Measurements from ENCODE around the gene C15orf40.

Gene C15orf40

GRCh38 chr15:83011271-83012075, at the start of gene C15orf40:
TSS of gene C15orf40 (minus strand) at chr15:83011639. CDS start at chr15:83011607, 32 bp downstream.
- TF ChIP-seq CTCF (conservative IDR thresholded peaks at IDR 0.05; ENCODE audit: low read depth, low read length): no peak
- H3K4me3 ChIP-seq (IDR thresholded peaks at IDR 0.05; ENCODE audit: insufficient read depth, low read depth, low read length): peak within 1 kb of the TSS; percentile 23
- peak within 1 kb of the TSS; percentile 54 for H3K27ac ChIP-seq
- no peaks in the 10 kb centered on the region for H4K20me1 ChIP-seq (ENCODE audit: insufficient read depth)
- H3K27me3 ChIP-seq (ENCODE audit: insufficient read depth, low read depth): no peaks in the 10 kb centered on the region
- H3K36me3 ChIP-seq (ENCODE audit: insufficient read depth): 0 out of 2 replicates have a peak, but pooled peaks cover 4% of the 10 kb centered on the region
- peaks cover 33% of the 10 kb centered on the region for H3K4me1 ChIP-seq (ENCODE audit: low read depth, poor library complexity, severe bottlenecking)
- peak within 1 kb of the TSS; percentile 74 for H3K4me2 ChIP-seq
- peaks cover 14% of the 10 kb centered on the region for H3K79me2 ChIP-seq (ENCODE audit: insufficient read depth, low read depth)
- H2AFZ ChIP-seq (ENCODE audit: low read depth): peak within 1 kb of the TSS; percentile 76
- peak within 1 kb of the TSS; percentile 43; the same call in 1 of the 2 replicates for H3K9ac ChIP-seq

- no peak overlapping the region for H3K4me3 ChIP-seq (IDR thresholded peaks at IDR 0.05; ENCODE audit: insufficient read depth, low read depth, low read length)
- no peak overlapping the region for H3K4me2 ChIP-seq
- peaks cover 24% of the 10 kb centered on the region; the same call in 1 of the 2 replicates for H4K20me1 ChIP-seq (ENCODE audit: insufficient read depth)
- H3K36me3 ChIP-seq (ENCODE audit: insufficient read depth): no peaks in the 10 kb centered on the region; the same call in 1 of the 2 replicates
- no peak overlapping the region for H3K9ac ChIP-seq
- H3K79me2 ChIP-seq (ENCODE audit: insufficient read depth, low read depth): peaks cover 66% of the 10 kb centered on the region
- H3K27me3 ChIP-seq (ENCODE audit: insufficient read depth, low read depth): no peaks in the 10 kb centered on the region
- H2AFZ ChIP-seq (ENCODE audit: low read depth): no peak overlapping the region
- no peak overlapping the region for H3K27ac ChIP-seq
- peaks cover 12% of the 10 kb centered on the region for H3K4me1 ChIP-seq (ENCODE audit: low read depth, poor library complexity, severe bottlenecking)
- TF ChIP-seq CTCF (conservative IDR thresholded peaks at IDR 0.05; ENCODE audit: low read depth, low read length): no peak
These were observed 46.4 kb upstream of the C15orf40 start for GRCh38 chr15:83057696-83058376.

- H3K27ac ChIP-seq: no peak overlapping the region
- peaks cover 4% of the 10 kb centered on the region for H3K4me1 ChIP-seq (ENCODE audit: low read depth, poor library complexity, severe bottlenecking)
- H3K79me2 ChIP-seq (ENCODE audit: insufficient read depth, low read depth): peaks cover 58% of the 10 kb centered on the region
- H3K4me2 ChIP-seq: no peak overlapping the region
- H3K36me3 ChIP-seq (ENCODE audit: insufficient read depth): no peaks in the 10 kb centered on the region; the same call in 1 of the 2 replicates
- no peaks in the 10 kb centered on the region for H3K27me3 ChIP-seq (ENCODE audit: insufficient read depth, low read depth)
- peaks cover 21% of the 10 kb centered on the region; the same call in 1 of the 2 replicates for H4K20me1 ChIP-seq (ENCODE audit: insufficient read depth)
- TF ChIP-seq CTCF (conservative IDR thresholded peaks at IDR 0.05; ENCODE audit: low read depth, low read length): no peak
- no peak overlapping the region for H2AFZ ChIP-seq (ENCODE audit: low read depth)
- no peak overlapping the region for H3K4me3 ChIP-seq (IDR thresholded peaks at IDR 0.05; ENCODE audit: insufficient read depth, low read depth, low read length)
- no peak overlapping the region for H3K9ac ChIP-seq
These were observed 45.6 kb upstream of the C15orf40 start for GRCh38 chr15:83057002-83057401.

GRCh38 chr15:83053151-83053550, 41.7 kb upstream of the C15orf40 start:
- Histone ChIP-seq H3K27me3 (ENCODE audit: insufficient read depth, low read depth) (no peaks in the 10 kb centered on the region), H3K79me2 (ENCODE audit: insufficient read depth, low read depth) (peaks cover 20% of the 10 kb centered on the region; the same call in 1 of the 2 replicates), H3K4me1 (ENCODE audit: low read depth, poor library complexity, severe bottlenecking) (no peaks in the 10 kb centered on the region), H3K4me3 (IDR thresholded peaks at IDR 0.05; ENCODE audit: insufficient read depth, low read depth, low read length) (no peak overlapping the region), H3K4me2 (no peak overlapping the region), H3K9ac (no peak overlapping the region), H2AFZ (ENCODE audit: low read depth) (no peak overlapping the region), H3K36me3 (ENCODE audit: insufficient read depth) (no peaks in the 10 kb centered on the region; the same call in 1 of the 2 replicates), H4K20me1 (ENCODE audit: insufficient read depth) (peaks cover 8% of the 10 kb centered on the region; the same call in 1 of the 2 replicates), H3K27ac (no peak overlapping the region)
- TF ChIP-seq CTCF (conservative IDR thresholded peaks at IDR 0.05; ENCODE audit: low read depth, low read length): no peak
